GM10266 (cell line): ENCODE results near the gene GPR148.
A peak's percentile ranks its signal among the peaks of the same experiment; 100 is the strongest.
"Not testable (repeated sequence)": the region's sequence is repeated elsewhere in the genome, so short reads cannot be mapped to it uniquely, and the experiment has no call there.

ENCODE experiments used
- DNase-seq: peaks from one replicate; pipeline ENCODE4 v3.0.0; 2012; ENCODE audit errors: extremely low spot score
- CTCF ChIP-seq: IDR thresholded peaks from 2 replicates; pipeline ENCODE4 v1.5.1; 2012; ENCODE audit warnings: mild to moderate bottlenecking, low read depth; ENCODE audit not compliant: control insufficient read depth, insufficient read depth; ENCODE audit errors: missing control alignments

The GPR148 gene

GRCh38 chr2:130728549-130729316 is at the start of gene GPR148:
Gene GPR148 (plus strand): TSS chr2:130729070. CDS start chr2:130729152, 82 bp downstream.
- TF ChIP-seq CTCF: no peak
- no peak for DNase-seq

DNA sequence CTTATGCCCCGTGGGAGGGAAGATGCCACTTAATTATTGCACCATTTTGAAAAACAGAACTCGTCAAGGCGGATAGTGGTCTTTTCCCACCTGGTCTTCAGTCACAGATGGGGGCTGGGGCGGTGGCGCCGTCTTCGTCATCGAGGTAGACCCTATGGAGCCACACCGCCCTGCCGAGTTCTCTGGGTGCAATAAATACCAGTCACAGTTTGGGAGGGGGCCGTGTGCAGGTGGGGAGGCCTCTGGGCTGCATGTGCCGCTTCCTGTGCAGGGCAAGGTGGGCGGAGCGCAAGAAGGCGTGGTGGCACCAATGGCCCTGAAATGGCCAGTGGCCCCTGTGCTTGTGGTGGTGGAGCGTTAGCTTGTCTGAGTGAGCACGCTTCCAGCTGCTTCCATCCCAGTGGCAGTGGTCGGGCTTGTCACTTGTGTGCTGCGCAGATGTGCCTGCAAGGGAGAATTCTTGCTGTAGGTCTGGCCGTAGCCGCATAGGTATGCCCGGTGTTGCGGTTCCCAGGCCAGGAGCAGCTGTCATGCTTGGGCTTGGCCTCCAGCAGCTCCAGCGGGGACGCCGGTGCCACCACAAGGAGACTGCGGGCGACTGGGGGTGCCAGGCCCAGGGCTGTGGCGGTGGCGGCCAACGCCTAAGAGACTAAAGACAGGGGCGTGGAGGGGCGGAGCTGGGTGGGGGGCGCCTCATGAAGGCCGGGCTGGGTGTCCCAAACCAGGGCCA is 36.7 kb upstream of the GPR148 start:
- not testable (repeated sequence) for DNase-seq

- TF ChIP-seq CTCF: peak; percentile 47
- DNase-seq: peak; percentile 3
Observed at GRCh38 chr2:130693474-130693873, 35.4 kb upstream of the GPR148 start.

DNA sequence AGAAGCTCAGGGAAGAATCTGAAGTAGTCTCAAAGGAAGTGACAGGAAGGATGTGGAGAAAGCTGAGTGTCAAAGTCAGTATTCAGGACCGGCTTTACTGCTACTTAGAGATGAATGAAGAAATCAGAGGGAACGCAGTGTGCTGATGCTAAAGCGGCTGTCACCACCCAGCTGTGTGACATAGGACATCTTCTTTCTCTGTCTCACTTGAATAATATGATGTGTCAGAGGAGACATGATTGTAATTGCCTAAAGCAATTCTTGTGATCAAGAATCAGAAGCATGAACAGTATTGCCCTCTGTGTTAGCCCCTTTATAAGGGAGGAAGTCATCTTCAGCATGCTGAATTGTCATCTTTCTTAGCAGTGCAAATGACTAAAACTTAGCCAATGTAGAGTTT is 25.6 kb upstream of the GPR148 start:
- not testable (repeated sequence) for DNase-seq

- DNase-seq: not testable (repeated sequence)
Observed at GRCh38 chr2:130714795-130715194, 14.1 kb upstream of the GPR148 start.

DNA sequence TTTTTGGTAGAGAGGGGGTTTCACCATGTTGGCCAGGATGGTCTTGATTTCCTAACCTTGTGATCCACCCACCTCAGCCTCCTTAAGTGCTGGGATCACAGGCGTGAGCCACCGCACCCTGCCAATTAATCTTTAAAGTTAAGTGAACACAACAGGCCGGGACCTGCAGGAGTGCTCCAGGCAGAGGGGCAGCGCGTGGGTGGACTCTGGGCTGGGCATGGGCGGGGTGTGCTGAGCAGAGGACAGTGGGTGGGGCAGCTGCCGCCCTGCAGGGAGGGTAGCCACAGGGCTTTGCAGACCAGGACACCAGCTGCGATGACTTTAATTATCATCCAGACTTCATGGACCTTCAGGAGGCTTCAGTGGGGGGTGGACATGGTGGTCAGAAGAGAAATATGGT is 8.8 kb upstream of the GPR148 start:
- no peak for DNase-seq
- TF ChIP-seq CTCF: no peak

GRCh38 chr2:130720528-130720927 is 8.3 kb upstream of the GPR148 start:
- no peak for TF ChIP-seq CTCF
- no peak for DNase-seq

- TF ChIP-seq CTCF: no peak
- DNase-seq: no peak
Observed at GRCh38 chr2:130724455-130724854, 4.4 kb upstream of the GPR148 start.
